H9 (cell line): Measurements from ENCODE around the gene LAP3. TPM values are rescaled to one million over a fixed set of nuclear protein-coding genes. Genes with fewer than 3 reads are reported as not detected.

Source experiments
- DNase-seq: peaks from one replicate; pipeline ENCODE4 v3.0.0-alpha.2; 2017
- H2AFZ ChIP-seq: one replicate; pipeline ENCODE4 v1.6.1; 2013; ENCODE audit warnings: mild to moderate bottlenecking, low read length, control low read depth, moderate library complexity
- H2AK5ac ChIP-seq: 2 replicates; pipeline ENCODE4 v1.6.1; 2013; ENCODE audit warnings: low read length, control low read depth, mixed read lengths; ENCODE audit not compliant: insufficient read length
- H2BK120ac ChIP-seq: one replicate; pipeline ENCODE4 v1.6.1; 2013; ENCODE audit warnings: low read depth, mild to moderate bottlenecking, low read length, control low read depth, inconsistent platforms; ENCODE audit not compliant: poor library complexity, severe bottlenecking
- H2BK12ac ChIP-seq: 2 replicates; pipeline ENCODE4 v1.6.1; 2013; ENCODE audit warnings: low read length, control low read depth, mixed read lengths, low read depth; ENCODE audit not compliant: insufficient read length
- H2BK15ac ChIP-seq: 2 replicates; pipeline ENCODE4 v1.6.1; 2013; ENCODE audit warnings: low read depth, low read length, control low read depth
- H2BK20ac ChIP-seq: one replicate; pipeline ENCODE4 v1.6.1; 2013; ENCODE audit warnings: low read depth, mild to moderate bottlenecking, low read length, control low read depth, inconsistent platforms; ENCODE audit not compliant: poor library complexity, severe bottlenecking
- H2BK5ac ChIP-seq: 2 replicates; pipeline ENCODE4 v1.6.1; 2013; ENCODE audit warnings: low read length, control low read depth, mixed read lengths; ENCODE audit not compliant: insufficient read length
- H3K14ac ChIP-seq: 2 replicates; pipeline ENCODE4 v1.6.1; 2013; ENCODE audit warnings: low read length, control low read depth; ENCODE audit not compliant: insufficient read depth
- H3K18ac ChIP-seq: 2 replicates; pipeline ENCODE4 v1.6.1; 2013; ENCODE audit warnings: low read depth, mild to moderate bottlenecking, mixed read lengths, low read length, control low read depth; ENCODE audit not compliant: insufficient read length
- H3K23ac ChIP-seq: 2 replicates; pipeline ENCODE4 v1.6.1; 2013; ENCODE audit warnings: low read length, control low read depth, mixed read lengths, low read depth; ENCODE audit not compliant: insufficient read length
- H3K23me2 ChIP-seq: 2 replicates; pipeline ENCODE4 v1.6.1; 2013; ENCODE audit warnings: low read depth, mild to moderate bottlenecking, mixed read lengths, low read length, control low read depth; ENCODE audit not compliant: insufficient read length, poor library complexity, severe bottlenecking
- H3K27ac ChIP-seq: 2 replicates; pipeline ENCODE4 v1.5.1; 2013; ENCODE audit warnings: low read length, control low read depth, mixed read lengths, low read depth; ENCODE audit not compliant: insufficient read length
- H3K27me3 ChIP-seq: 2 replicates; pipeline ENCODE4 v1.6.1; 2013; ENCODE audit warnings: low read length, control low read depth, inconsistent platforms; ENCODE audit not compliant: insufficient read depth
- H3K4ac ChIP-seq: 2 replicates; pipeline ENCODE4 v1.6.1; 2013; ENCODE audit warnings: low read depth, mild to moderate bottlenecking, control low read depth, inconsistent platforms, low read length, moderate library complexity
- H3K4me1 ChIP-seq: 2 replicates; pipeline ENCODE4 v1.6.1; 2013; ENCODE audit warnings: low read length, control low read depth, inconsistent platforms; ENCODE audit not compliant: insufficient read depth
- H3K4me2 ChIP-seq: 2 replicates; pipeline ENCODE4 v1.6.1; 2013; ENCODE audit warnings: low read length, control low read depth, mixed read lengths; ENCODE audit not compliant: insufficient read length, insufficient read depth
- H3K56ac ChIP-seq: 2 replicates; pipeline ENCODE4 v1.6.1; 2013; ENCODE audit warnings: low read depth, mild to moderate bottlenecking, mixed read lengths, low read length, control low read depth; ENCODE audit not compliant: insufficient read length
- H3K79me1 ChIP-seq: 2 replicates; pipeline ENCODE4 v1.6.1; 2013; ENCODE audit warnings: low read depth, mild to moderate bottlenecking, moderate library complexity, low read length, control low read depth, inconsistent platforms; ENCODE audit not compliant: insufficient read depth, poor library complexity, severe bottlenecking
- H3K79me2 ChIP-seq: 2 replicates; pipeline ENCODE4 v1.6.1; 2013; ENCODE audit warnings: low read length, control low read depth, inconsistent platforms; ENCODE audit not compliant: insufficient read depth
- H3K9ac ChIP-seq: 2 replicates; pipeline ENCODE4 v1.6.1; 2013; ENCODE audit warnings: low read length, control low read depth, mixed read lengths; ENCODE audit not compliant: insufficient read length; ENCODE audit errors: extremely low read depth
- H3K9me3 ChIP-seq: one replicate; pipeline ENCODE4 v1.6.1; 2013; ENCODE audit warnings: low read depth, low read length, inconsistent platforms; ENCODE audit not compliant: control insufficient read depth
- H3T11ph ChIP-seq: one replicate; pipeline ENCODE4 v1.6.1; 2013; ENCODE audit warnings: mild to moderate bottlenecking, low read length, control low read depth, inconsistent platforms
- H4K20me1 ChIP-seq: one replicate; pipeline ENCODE4 v1.6.1; 2013; ENCODE audit not compliant: control insufficient read depth, insufficient read length, insufficient read depth
- H4K5ac ChIP-seq: 2 replicates; pipeline ENCODE4 v1.6.1; 2013; ENCODE audit warnings: low read depth, mild to moderate bottlenecking, mixed read lengths, low read length, control low read depth; ENCODE audit not compliant: insufficient read length
- H4K8ac ChIP-seq: replicated peaks from 2 replicates; pipeline ENCODE4 v1.6.1; 2013; ENCODE audit warnings: low read length, control low read depth, mixed read lengths, low read depth; ENCODE audit not compliant: insufficient read length
- H4K91ac ChIP-seq: 2 replicates; pipeline ENCODE4 v1.6.1; 2013; ENCODE audit warnings: low read depth, mild to moderate bottlenecking, moderate library complexity, mixed read lengths, low read length, control low read depth; ENCODE audit not compliant: insufficient read length
- H3K27ac Mint-ChIP-seq, 3 experiments: 2 replicates in 2 of 3; 3 replicates in 1 of 3; pipeline ENCODE4 v1.8.0; 2020 to 2021; ENCODE audit warnings: mixed read lengths in 3 of 3, mild to moderate bottlenecking in 1 of 3, moderate library complexity in 1 of 3
- H3K27me3 Mint-ChIP-seq: 2 replicates; pipeline ENCODE4 v1.8.0; 2021; ENCODE audit warnings: low read depth, mild to moderate bottlenecking, moderate library complexity, mixed read lengths
- H3K36me3 Mint-ChIP-seq, 3 experiments: 2 replicates in 2 of 3; 3 replicates in 1 of 3; pipeline ENCODE4 v1.8.0; 2020 to 2021; ENCODE audit warnings: low read depth in 3 of 3, mixed read lengths in 3 of 3; ENCODE audit not compliant: insufficient read depth in 1 of 3
- H3K4me1 Mint-ChIP-seq, 2 experiments: 2 replicates each; pipeline ENCODE4 v1.8.0; 2020; ENCODE audit warnings: mixed read lengths in 2 of 2
- H3K4me3 Mint-ChIP-seq, 2 experiments: 2 replicates in 1 of 2; 3 replicates in 1 of 2; pipeline ENCODE4 v1.8.0; 2020 to 2021; ENCODE audit warnings: mild to moderate bottlenecking in 2 of 2, mixed read lengths in 2 of 2, moderate library complexity in 1 of 2
- H3K9me3 Mint-ChIP-seq, 2 experiments: 2 replicates in 1 of 2; 3 replicates in 1 of 2; pipeline ENCODE4 v1.8.0; 2020; ENCODE audit warnings: mild to moderate bottlenecking in 2 of 2, mixed read lengths in 2 of 2, moderate library complexity in 1 of 2
- CTCF ChIP-seq: fragments of 200-600 bp; sonication (generic); conservative IDR thresholded peaks from 3 replicates; pipeline ENCODE4 v1.8.0; 2021; ENCODE audit warnings: antibody characterized with exemption, mild to moderate bottlenecking
- WGBS: extraction: QIAGEN DNeasy Blood & Tissue Kit; methylation state at CpG from one replicate; pipeline ENCODE4 v1.1.7; 2013; ENCODE audit warnings: missing lambda C conversion rate, low lambda C conversion rate, mixed read lengths; ENCODE audit not compliant: insufficient read length; ENCODE audit errors: extremely low coverage; 5-methylcytosine and 5-hydroxymethylcytosine counted together
- total RNA-seq: library from RNA; stranded (reverse); gene quantifications from 2 replicates; pipeline ENCODE4 v1.2.1, GENCODE V29; 2021

The LAP3 gene
- total RNA-seq, 1 experiment from 2014 or later = 53.2 TPM

GRCh38 chr4:17605236-17605635 is 28.2 kb downstream of the LAP3 start:
- no peaks in the 10 kb centered on the region for H3K9me3 Mint-ChIP-seq
- no CpG with 5 or more reads among the region's 3 CpGs for WGBS

More at GRCh38 chr4:17605236-17605635, 28.2 kb downstream of the LAP3 start:
- DNase-seq = no peak
- Histone ChIP-seq H3K79me1 (no peaks in the 10 kb centered on the region), H3T11ph (no peak overlapping the region), H3K4ac (no peak overlapping the region), H3K27me3 (no peaks in the 10 kb centered on the region), H3K4me1 (no peaks in the 10 kb centered on the region), H2BK20ac (no peak overlapping the region), H3K14ac (no peak overlapping the region), H3K23me2 (no peaks in the 10 kb centered on the region), H2AFZ (no peak overlapping the region), H2AK5ac (no peak overlapping the region), H4K91ac (no peak overlapping the region), H2BK120ac (no peak overlapping the region), H3K4me2 (no peak overlapping the region), H3K79me2 (no peaks in the 10 kb centered on the region), H3K27ac (no peak overlapping the region), H3K23ac (no peak overlapping the region), H4K20me1 (no peaks in the 10 kb centered on the region), H4K8ac (no peak overlapping the region), H4K5ac (no peak overlapping the region), H2BK12ac (no peak overlapping the region), H3K9me3 (no peaks in the 10 kb centered on the region), H3K18ac (no peak overlapping the region), H2BK15ac (no peak overlapping the region), H2BK5ac (no peak overlapping the region), H3K9ac (no peak overlapping the region), H3K56ac (no peak overlapping the region)
- H3K4me3 Mint-ChIP-seq = no peak overlapping the region
- no peak for TF ChIP-seq CTCF
- peak overlapping the region in 1 of 3 experiments; percentile 51; a peak in 1 of 7 replicates for H3K27ac Mint-ChIP-seq
- H3K27me3 Mint-ChIP-seq = no peaks in the 10 kb centered on the region
- no peaks in the 10 kb centered on the region for H3K4me1 Mint-ChIP-seq
- peaks cover 3 to 34% (median 20%) of the 10 kb centered on the region in 3 experiments for H3K36me3 Mint-ChIP-seq
